ENCODE measurements around the gene ZDHHC12.

ZDHHC12 gene

DNA sequence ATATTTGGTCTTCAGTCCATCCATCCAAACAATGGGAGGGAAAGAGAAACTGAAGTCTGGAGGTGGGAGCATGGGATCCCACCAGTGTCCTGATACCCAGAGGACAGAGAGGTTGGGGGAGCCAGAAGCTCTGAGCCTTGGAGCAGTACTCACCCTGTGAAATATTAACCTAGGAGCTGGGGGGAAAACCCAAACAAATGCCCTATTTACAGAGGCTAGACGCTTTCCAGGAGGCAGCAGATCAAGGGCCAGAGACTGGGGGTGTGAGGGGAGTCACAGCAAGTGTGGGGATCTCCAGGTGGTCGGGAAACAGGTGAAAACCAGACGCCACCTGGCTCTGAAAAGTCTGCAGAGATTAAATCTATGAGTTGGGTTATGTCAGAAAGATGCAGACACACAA lies 41.6 kb upstream of the ZDHHC12 start:
- no peak overlapping the region for H3K27ac ChIP-seq
- no peak for TF ChIP-seq ZFX (IDR thresholded peaks at IDR 0.05; ENCODE audit: borderline replicate concordance)
- TF ChIP-seq, protein P1, sequence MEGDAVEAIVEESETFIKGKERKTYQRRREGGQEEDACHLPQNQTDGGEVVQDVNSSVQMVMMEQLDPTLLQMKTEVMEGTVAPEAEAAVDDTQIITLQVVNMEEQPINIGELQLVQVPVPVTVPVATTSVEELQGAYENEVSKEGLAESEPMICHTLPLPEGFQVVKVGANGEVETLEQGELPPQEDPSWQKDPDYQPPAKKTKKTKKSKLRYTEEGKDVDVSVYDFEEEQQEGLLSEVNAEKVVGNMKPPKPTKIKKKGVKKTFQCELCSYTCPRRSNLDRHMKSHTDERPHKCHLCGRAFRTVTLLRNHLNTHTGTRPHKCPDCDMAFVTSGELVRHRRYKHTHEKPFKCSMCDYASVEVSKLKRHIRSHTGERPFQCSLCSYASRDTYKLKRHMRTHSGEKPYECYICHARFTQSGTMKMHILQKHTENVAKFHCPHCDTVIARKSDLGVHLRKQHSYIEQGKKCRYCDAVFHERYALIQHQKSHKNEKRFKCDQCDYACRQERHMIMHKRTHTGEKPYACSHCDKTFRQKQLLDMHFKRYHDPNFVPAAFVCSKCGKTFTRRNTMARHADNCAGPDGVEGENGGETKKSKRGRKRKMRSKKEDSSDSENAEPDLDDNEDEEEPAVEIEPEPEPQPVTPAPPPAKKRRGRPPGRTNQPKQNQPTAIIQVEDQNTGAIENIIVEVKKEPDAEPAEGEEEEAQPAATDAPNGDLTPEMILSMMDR (IDR thresholded peaks at IDR 0.05): no peak

DNA sequence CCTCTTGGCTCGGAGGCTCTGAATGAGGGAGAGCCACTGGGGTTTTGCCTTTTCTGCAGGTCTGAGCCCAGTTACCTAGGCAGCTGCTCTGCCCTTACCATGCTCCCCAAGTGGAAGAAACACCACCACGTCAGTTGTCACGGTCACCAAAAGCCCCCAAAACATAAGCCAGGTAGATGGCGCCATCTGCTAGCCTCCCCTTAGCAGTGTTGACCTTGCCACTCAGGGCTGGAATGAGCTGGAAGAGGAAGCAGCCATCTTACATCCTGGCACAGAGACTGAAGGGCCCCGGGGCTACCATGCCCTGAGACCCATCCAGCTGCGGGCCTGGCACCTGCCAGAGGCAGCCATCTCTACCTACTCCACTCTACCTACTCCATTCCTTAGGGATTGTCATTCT lies 40.4 kb upstream of the ZDHHC12 start:
- no peak overlapping the region for H3K27ac ChIP-seq
- no peak for TF ChIP-seq ZFX (IDR thresholded peaks at IDR 0.05; ENCODE audit: borderline replicate concordance)
- TF ChIP-seq, protein P1 (IDR thresholded peaks at IDR 0.05): no peak

DNA sequence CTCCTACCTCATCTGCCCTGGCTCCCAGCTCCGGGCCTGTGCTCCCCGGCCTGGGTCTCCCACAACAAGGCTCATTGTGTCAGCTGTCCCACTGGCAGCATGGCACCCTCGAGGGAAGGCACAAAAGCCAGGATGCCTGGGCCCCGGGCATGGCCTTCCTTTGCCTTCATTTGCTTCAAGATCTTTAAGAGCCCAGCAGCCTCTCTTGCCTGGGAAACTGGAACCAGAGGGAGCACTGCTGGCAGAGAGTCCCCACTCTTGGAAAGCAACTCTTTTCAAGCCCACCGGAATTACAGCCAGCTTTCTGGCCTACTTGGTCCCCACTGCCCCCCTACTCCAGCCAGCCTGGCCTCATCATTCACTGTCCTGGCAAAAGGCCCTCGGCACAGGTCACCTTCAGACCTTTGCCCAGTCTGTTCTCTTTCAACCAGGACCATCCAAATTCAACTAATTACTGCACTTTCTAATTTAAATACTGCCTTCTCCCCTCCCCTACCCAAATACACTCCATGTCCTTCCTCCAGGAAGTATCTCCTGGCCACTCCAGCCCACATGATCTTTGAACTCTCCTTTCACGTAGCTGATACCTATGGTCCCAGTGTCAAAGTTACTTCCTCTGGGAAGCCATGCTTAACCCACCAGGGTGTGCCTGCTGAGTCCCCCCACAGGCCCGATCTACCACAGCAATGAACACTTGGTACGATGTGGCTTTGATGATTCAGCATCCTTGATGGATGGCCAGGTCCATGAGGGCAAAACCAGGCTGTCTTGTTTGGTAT lies 38.9 kb upstream of the ZDHHC12 start:
- H3K27ac ChIP-seq: no peak overlapping the region
- TF ChIP-seq, protein P1 (IDR thresholded peaks at IDR 0.05): no peak
- no peak for TF ChIP-seq ZFX (IDR thresholded peaks at IDR 0.05; ENCODE audit: borderline replicate concordance)

DNA sequence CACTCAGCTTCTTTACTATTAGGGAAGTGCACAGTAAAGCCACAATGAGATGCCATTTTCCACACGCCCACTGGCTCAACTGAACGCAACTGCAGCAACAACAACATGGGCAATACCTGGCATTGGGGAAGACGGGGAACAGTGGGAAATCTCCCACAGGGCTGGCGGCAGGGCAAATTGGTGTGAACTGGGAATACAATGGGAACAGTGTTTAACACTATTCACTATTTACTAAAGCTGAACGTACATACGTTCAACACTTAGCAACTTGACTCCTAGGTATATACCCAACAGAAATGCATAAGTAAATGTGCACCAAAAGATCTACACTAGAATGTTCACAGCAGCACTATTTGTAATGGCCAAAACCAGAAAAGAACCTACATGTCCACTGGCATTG lies 33.7 kb upstream of the ZDHHC12 start:
- TF ChIP-seq, protein P1 (IDR thresholded peaks at IDR 0.05): no peak
- TF ChIP-seq ZFX (IDR thresholded peaks at IDR 0.05; ENCODE audit: borderline replicate concordance): no peak
- no peak overlapping the region for H3K27ac ChIP-seq

DNA sequence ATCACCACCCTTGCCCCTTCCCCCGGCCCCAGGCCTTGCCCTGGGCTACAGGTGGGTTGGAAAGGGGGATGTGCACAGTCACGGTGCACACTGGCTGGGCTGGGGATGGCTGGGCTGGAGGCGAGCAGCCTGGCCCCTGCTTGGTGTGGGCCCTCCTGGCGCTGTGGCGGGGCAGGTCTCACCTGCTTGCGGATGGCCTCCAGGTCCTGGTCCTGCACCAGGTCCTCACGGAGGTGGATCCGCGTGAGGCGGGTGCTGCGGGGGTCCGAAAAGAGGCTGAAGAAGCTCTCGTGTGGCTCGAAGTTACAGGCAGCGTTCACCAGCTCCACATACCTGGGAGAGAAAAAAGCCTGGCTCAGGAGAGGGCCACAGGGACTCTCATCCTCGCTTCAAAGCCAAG lies 29.7 kb upstream of the ZDHHC12 start:
- no peak for TF ChIP-seq ZFX (IDR thresholded peaks at IDR 0.05; ENCODE audit: borderline replicate concordance)
- TF ChIP-seq, protein P1 (IDR thresholded peaks at IDR 0.05): no peak
- no peak overlapping the region for H3K27ac ChIP-seq

DNA sequence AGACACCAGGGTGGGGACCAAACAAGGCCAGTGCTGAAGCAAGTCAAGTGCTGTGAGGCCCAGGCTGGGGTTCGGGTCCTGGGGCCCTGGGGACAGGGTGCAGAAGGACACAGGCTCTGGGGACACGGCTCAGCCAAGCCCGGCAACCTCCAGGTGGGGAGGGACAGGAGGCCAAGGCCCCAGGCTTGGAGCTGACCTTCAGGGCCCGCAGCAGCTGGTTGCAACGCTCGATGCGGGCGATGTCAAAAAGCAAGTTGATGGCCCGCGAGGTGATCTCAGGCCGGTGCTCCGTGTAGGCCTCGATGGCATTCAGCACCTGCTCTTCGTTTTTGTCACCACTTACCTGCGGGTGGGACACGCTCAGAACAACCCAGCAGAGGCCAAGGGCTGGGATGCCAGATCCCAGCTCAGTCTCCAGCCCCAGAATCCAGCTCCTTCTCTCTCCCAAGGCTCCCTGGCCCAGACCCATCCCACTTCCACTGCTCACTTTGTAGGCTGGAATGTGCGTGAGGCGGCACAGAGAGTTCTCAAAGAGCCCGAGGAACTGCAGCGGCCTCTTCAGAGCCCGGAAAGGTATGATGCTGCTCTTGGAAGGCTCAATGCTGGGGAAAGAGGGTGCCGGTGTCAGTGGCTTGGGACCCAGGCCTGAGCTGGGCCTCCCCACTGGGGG lies 27.1 kb upstream of the ZDHHC12 start:
- TF ChIP-seq, protein P1 (IDR thresholded peaks at IDR 0.05): no peak
- TF ChIP-seq ZFX (IDR thresholded peaks at IDR 0.05; ENCODE audit: borderline replicate concordance): no peak
- H3K27ac ChIP-seq: no peak overlapping the region

DNA sequence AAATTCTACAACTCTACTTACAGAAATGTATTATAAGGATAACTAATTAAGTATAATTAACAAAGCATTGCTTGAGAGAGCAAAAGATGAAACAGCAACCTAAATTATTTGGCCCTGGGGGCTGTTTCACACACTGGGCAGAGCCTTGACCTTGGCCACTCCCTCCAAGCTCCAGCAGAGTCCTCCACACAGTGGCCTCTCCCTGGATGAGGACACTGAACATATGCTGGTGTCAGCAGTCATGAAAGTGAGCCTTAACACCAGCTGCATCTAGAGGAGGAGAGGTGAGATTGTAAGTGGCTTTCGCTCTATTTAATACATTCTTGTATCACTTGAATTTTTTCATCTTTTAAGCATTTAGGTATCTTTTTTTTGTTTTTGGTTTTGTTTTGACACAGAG lies 23.3 kb upstream of the ZDHHC12 start:
- TF ChIP-seq, protein P1 (IDR thresholded peaks at IDR 0.05): no peak
- TF ChIP-seq ZFX (IDR thresholded peaks at IDR 0.05; ENCODE audit: borderline replicate concordance): no peak
- H3K27ac ChIP-seq: no peak overlapping the region

All from 22Rv1 (cell line).